Upper lobe of left lung (tissue), 6 donors: ENCODE results near the gene DPP6. TPM values are rescaled to one million over a fixed set of nuclear protein-coding genes. Genes with fewer than 3 reads are reported as not detected.

Experiments
- ATAC-seq, 2 donors: fragments of 200-7000 bp; cut with Tn5 transposase; one replicate each; pipeline ENCODE4 v1.9.1; 2022; ENCODE audit warnings: mild to moderate bottlenecking in 2 of 2, moderate library complexity in 2 of 2; ENCODE audit not compliant: low FRiP score in 2 of 2
- DNase-seq, 2 donors: peaks; one replicate each; pipeline ENCODE4 v3.0.0-alpha.2; 2019 to 2020
- H3K27ac ChIP-seq, 4 donors: fragments of 200-600 bp; sonication (generic); one replicate each; pipeline ENCODE4 v1.5.1; 2016 to 2019
- H3K27me3 ChIP-seq, 4 donors: fragments of 200-600 bp; sonication (generic); one replicate each; pipeline ENCODE4 v1.5.1; 2017 to 2019
- H3K36me3 ChIP-seq, 4 donors: fragments of 200-600 bp; sonication (generic); one replicate each; pipeline ENCODE4 v1.5.1; 2016 to 2019
- H3K4me1 ChIP-seq, 4 donors: fragments of 200-600 bp; sonication (generic); one replicate each; pipeline ENCODE4 v1.5.1; 2018 to 2019
- H3K4me3 ChIP-seq, 4 donors: fragments of 200-600 bp; sonication (generic); one replicate each; pipeline ENCODE4 v1.5.1; 2017 to 2019; ENCODE audit warnings: mild to moderate bottlenecking in 2 of 4, moderate library complexity in 1 of 4
- H3K9me3 ChIP-seq, 4 donors: fragments of 200-600 bp; sonication (generic); one replicate each; pipeline ENCODE4 v1.5.1; 2018 to 2019
- CTCF ChIP-seq, 6 experiments: fragments of 450-650 bp in 4 of 6; fragments of 200-600 bp in 2 of 6; sonication (generic) in 2 of 6; IDR thresholded peaks; one replicate each; pipeline ENCODE4 v1.5.1; 2016 to 2019; ENCODE audit warnings: antibody characterized with exemption in 6 of 6
- EP300 ChIP-seq, 4 donors: sonication (generic); formaldehyde crosslinking; IDR thresholded peaks; one replicate each; pipeline ENCODE4 v1.5.1; 2017; ENCODE audit warnings: antibody characterized with exemption in 4 of 4, control low read depth in 2 of 4
- POLR2A ChIP-seq, 4 donors: fragments of 450-650 bp; IDR thresholded peaks; one replicate each; pipeline ENCODE4 v1.5.1; 2016 to 2017; ENCODE audit warnings: antibody characterized with exemption in 4 of 4, mild to moderate bottlenecking in 2 of 4
- POLR2AphosphoS5 ChIP-seq, 2 donors: sonication (generic); formaldehyde crosslinking; IDR thresholded peaks; one replicate each; pipeline ENCODE4 v1.5.1; 2017; ENCODE audit warnings: antibody characterized with exemption in 2 of 2
- WGBS, 2 donors: methylation state at CpG; one replicate each; pipeline ENCODE4 v1.1.5; 2017 to 2018; 5-methylcytosine and 5-hydroxymethylcytosine counted together
- total RNA-seq, 6 donors: library from RNA; depleted of rRNA in 4 of 6; stranded (reverse); fragments of >200 nt in 4 of 6; gene quantifications; one replicate each; pipeline versions ENCODE4 v1.1.0 to v1.2.1, GENCODE V29; 2016 to 2021
- donor health status: DM: no; HTN: no; CAD: no; lungs with moderate emphysema.
- donor health status: DM: no; HTN: yes; CAD: no; lungs with severe emphysema.

DPP6 gene
- total RNA-seq, 6 donors from 2014 or later = 0.49 to 3.1 (median 0.86) TPM; not detected in 2

- Histone ChIP-seq H3K4me1 (no peaks in the 10 kb centered on the region), H3K36me3 (no peaks in the 10 kb centered on the region), H3K27ac (no peak overlapping the region), H3K9me3 (peaks cover 0 to 9% (median 3%) of the 10 kb centered on the region in 4 donors), H3K4me3 (no peak overlapping the region), H3K27me3 (no peaks in the 10 kb centered on the region)
- no peak for DNase-seq
- no peak for ATAC-seq
- TF ChIP-seq POLR2AphosphoS5 (IDR thresholded peaks at IDR 0.05) (no peak), EP300 (IDR thresholded peaks at IDR 0.05) (no peak), POLR2A (IDR thresholded peaks at IDR 0.05) (no peak), CTCF (IDR thresholded peaks at IDR 0.05) (no peak)
- WGBS, 2 donors = 73 to 85% methylated on average over 16 to 21 of the region's 21 CpGs
These were observed 855.7 kb downstream of the DPP6 start for GRCh38 chr7:154907651-154908620.

- Histone ChIP-seq H3K27me3 (peaks cover 0 to 5% (median 3%) of the 10 kb centered on the region in 4 donors), H3K27ac (no peak overlapping the region), H3K4me3 (no peak overlapping the region), H3K4me1 (peaks cover 4 to 10% (median 7%) of the 10 kb centered on the region in 4 donors), H3K9me3 (peaks cover 0 to 9% (median 3%) of the 10 kb centered on the region in 4 donors), H3K36me3 (no peaks in the 10 kb centered on the region)
- 83 to 90% methylated on average over 25 to 26 of the region's 26 CpGs for WGBS, 2 donors
- ATAC-seq (no peak), DNase-seq (no peak)
- TF ChIP-seq EP300 (IDR thresholded peaks at IDR 0.05) (no peak), CTCF (IDR thresholded peaks at IDR 0.05) (no peak), POLR2AphosphoS5 (IDR thresholded peaks at IDR 0.05) (no peak), POLR2A (IDR thresholded peaks at IDR 0.05) (no peak)
These were observed 857.3 kb downstream of the DPP6 start for GRCh38 chr7:154909241-154910105.

GRCh38 chr7:154910125-154910524 lies 857.9 kb downstream of the DPP6 start:
- H3K4me1 ChIP-seq = peaks cover 4 to 12% (median 7%) of the 10 kb centered on the region in 4 donors
- H3K36me3 ChIP-seq = no peaks in the 10 kb centered on the region
- 50 to 60% methylated on average over 1 of the region's 4 CpGs for WGBS, 2 donors
- DNase-seq = no peak
- H3K27ac ChIP-seq = no peak overlapping the region
- peaks cover 0 to 9% (median 3%) of the 10 kb centered on the region in 4 donors for H3K9me3 ChIP-seq
- H3K4me3 ChIP-seq = no peak overlapping the region
- no peak for ATAC-seq
- TF ChIP-seq EP300 (IDR thresholded peaks at IDR 0.05) (no peak), POLR2AphosphoS5 (IDR thresholded peaks at IDR 0.05) (no peak), CTCF (IDR thresholded peaks at IDR 0.05) (no peak), POLR2A (IDR thresholded peaks at IDR 0.05) (no peak)
- peaks cover 0 to 9% (median 4%) of the 10 kb centered on the region in 4 donors for H3K27me3 ChIP-seq

- Histone ChIP-seq H3K27me3 (peaks cover 0 to 9% (median 4%) of the 10 kb centered on the region in 4 donors), H3K36me3 (no peaks in the 10 kb centered on the region), H3K4me3 (no peak overlapping the region), H3K9me3 (peaks cover 0 to 9% (median 3%) of the 10 kb centered on the region in 4 donors), H3K4me1 (peaks cover 4 to 12% (median 7%) of the 10 kb centered on the region in 4 donors), H3K27ac (no peak overlapping the region)
- no peak for ATAC-seq
- no peak for DNase-seq
- no peak for TF ChIP-seq POLR2A (IDR thresholded peaks at IDR 0.05)
- no peak for TF ChIP-seq POLR2AphosphoS5 (IDR thresholded peaks at IDR 0.05)
- TF ChIP-seq CTCF (IDR thresholded peaks at IDR 0.05) = no peak
- TF ChIP-seq EP300 (IDR thresholded peaks at IDR 0.05) = no peak
- WGBS, 2 donors = 100% methylated on average over 2 to 4 of the region's 4 CpGs
These were observed 858.8 kb downstream of the DPP6 start for GRCh38 chr7:154910977-154911376.
